ENCODE results near the gene RPTOR.
"Not testable (repeated sequence)": the region's sequence is repeated elsewhere in the genome, so short reads cannot be mapped to it uniquely, and the experiment has no call there.

RPTOR gene

DNA sequence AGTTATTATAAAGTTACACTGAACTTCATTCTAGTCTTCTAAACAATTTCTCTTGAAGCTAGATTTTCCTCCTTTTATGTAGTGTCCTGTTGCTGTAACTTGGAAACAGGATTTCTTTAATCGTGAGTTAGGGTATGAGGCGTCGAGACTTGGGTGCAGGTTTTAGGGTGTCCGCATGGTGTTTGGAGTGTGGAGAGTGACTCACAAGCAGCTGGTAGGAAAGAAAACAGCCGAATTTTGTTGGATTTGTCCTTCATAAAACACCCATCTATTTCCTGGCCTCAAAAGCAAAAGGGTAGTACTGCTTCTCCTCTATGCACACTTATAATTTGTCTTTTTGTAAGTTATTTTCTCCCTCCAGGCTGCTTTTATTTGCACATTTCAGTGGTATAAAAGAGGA is 1.6 kb downstream of the RPTOR start:
- DNase-seq (ENCODE audit: low spot score), result no peak

DNA sequence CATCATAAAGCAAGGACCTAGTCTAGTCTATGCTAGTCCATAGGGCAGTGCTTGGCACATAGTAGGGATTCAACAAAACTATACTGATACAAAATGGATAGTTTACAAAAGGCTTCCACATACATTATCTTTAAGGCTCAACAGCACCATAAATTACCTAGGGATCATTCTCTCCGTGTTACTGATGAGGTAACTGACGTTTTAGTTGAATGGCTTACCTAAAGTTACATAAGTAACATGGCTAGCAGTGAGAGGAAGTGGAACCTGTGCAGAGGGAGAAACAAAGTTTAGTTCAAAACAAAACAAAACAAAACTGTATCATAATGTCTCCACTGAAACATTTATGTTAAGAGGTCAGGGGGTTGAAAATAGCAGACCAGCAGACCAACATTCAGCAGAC is 7.9 kb downstream of the RPTOR start:
- no peak for DNase-seq (ENCODE audit: low spot score)

DNA sequence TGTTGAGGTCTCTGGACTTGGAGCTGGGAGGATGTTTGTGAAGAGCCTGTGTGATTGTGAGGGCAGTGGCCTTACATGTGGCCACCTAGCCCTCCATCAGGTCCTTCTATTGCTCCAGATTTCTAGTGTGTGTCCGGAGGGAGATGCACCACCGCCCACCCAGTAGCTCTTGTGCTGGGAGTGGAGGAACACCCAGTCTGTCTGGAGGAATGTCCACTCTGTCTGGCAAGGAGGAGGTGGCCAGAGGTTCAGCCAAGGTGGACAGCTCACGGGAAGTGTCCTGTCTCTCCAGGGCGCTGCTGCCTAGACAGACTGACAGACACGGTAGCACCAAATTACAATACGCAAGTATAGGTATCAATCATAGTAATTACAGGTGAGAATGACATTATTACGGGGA is 10.6 kb downstream of the RPTOR start:
- no peak for DNase-seq (ENCODE audit: low spot score)

DNA sequence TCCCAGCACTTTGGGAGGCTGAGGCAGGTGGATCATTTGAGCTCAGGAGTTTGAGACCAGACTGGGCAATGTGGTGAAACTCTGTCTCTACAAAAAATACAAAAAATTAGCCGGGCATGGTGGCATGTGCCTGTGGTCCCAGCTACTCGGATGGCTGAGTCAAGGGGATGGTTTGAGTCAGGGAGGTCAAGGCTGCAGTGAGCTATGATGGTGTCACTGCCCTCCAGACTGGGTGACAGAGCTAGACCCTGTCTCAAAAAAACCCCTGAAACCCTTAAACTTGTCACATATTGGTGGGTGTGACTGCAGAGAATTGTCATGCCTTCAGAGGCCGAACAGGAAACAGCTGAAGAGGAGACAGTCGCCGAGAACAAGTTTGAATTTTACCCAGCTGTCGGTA is 13.4 kb downstream of the RPTOR start:
- no peak for DNase-seq (ENCODE audit: low spot score)

DNA sequence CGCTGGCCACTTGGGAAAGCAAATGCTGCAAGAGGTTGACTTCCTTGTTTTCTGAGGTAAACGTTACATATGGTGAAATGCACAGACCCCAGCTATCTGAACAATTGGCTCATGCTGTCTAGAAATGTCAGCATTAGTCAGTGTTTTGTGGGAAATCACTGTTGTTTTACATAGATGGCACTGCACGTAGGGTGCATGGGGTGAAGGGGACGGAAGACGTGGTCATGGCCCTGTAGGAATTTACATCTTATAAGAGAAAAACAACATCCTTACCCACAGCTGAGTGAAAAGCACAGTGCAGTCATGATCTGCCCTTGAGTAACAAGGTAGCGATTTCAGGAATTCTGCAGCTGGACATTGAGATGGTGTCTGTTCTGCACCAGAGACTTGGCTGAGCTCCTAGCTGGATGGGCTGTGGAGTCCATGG is 15.2 kb downstream of the RPTOR start:
- DNase-seq (ENCODE audit: low spot score), result no peak

DNA sequence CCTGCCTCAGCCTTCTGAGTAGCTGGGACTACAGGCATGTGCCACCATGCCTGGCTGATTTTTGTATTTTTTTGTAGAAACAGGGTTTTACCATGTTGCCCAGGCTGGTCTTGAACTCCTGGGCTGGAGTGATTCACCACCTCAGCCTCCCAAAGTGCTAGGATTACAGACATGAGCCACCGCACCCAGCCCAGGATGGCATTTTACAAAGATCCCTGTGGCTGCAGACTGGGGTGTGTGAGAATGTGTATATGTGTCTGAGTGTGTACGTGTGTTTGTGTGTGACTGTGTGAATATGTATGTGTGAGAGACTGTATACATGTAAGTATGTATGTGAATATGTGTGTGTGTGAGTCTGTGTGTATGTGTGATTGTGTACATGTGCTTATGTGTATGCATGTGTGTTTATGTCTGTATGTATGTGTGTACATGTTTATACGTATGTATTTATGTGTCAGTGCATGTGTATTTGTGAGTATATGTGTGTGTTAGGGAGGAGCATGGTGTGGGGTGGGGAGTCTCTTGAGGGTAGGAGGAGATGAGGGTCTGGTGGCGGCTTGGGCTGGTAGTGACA is 17.0 kb downstream of the RPTOR start:
- no peak for DNase-seq (ENCODE audit: low spot score)

DNA sequence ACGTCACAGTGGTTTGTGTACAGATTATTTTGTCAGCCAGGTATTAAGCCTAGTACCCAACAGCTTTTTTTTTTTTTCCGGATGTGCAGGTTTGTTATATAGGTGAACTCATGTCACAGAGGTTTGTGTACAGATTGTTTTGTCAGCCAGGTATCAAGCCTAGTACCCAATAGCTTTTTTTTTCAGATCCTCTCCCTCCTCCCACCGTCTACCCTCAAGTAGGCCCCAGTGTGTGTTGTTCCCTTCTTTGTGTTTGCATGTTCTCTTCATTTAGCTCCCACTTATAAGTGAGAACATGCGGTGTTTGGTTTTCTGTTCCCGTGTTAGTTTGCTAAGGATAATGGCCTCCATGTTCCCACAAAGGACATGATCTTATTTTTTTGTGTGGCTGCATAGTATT is 19.9 kb downstream of the RPTOR start:
- no peak for DNase-seq (ENCODE audit: low spot score)

DNA sequence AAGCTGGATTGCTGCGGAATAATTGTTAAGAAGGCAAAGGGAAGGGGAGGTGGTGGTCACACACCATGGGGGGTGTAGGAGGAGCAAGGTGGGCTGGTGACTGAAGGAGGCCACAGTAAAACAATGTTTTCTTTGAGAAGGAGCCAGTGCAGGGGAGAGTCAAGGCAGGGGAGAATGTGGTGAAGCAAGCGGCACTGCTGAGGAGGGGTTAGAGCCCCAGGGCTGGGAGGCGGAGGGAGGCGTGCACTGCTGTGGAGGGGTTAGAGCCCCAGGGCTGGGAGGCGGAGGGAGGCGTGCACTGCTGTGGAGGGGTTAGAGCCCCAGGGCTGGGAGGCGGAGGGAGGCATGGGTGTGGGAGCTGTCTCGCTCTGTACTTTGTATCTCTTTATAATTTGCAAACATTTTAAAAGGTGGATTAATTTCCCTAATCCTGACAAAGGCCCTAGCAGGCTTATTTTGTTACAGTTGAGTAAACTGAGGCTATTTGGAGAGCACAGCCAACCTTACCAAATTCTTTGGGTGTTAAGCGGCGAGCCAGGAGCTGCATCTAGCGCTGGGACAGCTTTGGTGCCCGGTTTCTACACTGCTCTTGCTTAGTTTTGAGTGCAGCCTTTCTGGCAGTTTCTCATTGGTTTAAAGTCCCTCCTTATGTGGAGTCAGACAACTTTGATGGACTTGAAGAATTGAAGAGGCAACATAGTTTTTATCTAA is 20.9 kb downstream of the RPTOR start:
- no peak for DNase-seq (ENCODE audit: low spot score)

DNA sequence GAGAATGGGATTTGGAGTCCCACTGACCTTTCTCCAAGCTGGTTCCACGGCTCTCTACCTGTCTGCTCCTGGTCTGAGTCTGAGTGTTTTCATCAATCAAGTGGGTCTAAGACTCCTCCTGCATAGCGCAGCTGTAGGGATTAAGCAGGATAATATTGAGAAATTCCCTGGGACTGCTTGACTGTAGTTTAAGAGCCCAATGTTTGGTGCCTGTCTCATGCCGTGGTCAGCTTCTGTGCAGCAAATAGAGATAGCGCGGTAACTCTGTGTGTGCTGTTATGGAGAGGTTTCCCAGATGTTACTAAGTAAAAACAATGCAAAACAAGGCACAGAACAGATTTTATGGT is 21.4 kb downstream of the RPTOR start:
- no peak for DNase-seq (ENCODE audit: low spot score)

DNA sequence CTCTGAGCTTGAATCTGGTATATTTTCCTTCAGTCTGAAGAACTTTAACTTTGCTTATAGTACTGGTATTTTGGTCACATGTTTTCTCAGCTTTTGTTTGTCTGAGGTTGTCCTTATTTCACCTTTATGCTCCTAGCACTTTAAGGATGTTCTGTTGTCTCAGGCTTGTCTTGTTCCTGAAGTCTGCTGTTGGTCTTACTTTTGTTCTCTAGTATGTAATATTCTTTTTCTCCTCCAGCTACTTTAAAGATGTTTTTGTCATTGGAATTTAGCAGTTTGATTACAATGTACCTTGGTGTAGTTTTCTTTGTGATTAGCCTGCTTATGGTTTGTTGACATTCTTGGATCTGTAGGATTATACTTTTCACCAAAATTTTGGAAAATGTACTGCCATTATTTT is 23.6 kb downstream of the RPTOR start:
- no peak for DNase-seq (ENCODE audit: low spot score)

DNA sequence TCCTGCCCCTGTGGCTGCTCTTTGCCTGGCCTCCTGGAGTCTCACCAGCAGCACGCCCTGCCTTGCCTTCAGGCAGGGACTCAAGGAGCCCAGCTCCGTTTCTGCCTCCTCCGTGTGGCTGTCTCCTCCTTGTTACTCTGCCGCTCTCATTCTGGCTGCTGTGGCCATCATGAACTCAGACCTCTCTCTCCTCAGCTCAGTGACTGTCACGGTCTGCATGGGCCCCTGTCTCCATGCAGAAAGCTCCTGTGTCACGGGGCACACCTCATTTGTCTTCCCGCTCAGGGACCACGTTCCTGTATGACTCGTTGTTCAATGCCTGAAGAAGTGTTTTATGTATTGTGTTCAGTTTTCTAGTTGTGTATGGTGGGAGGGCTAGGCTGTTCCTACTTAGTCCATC is 25.3 kb downstream of the RPTOR start:
- no peak for DNase-seq (ENCODE audit: low spot score)

DNA sequence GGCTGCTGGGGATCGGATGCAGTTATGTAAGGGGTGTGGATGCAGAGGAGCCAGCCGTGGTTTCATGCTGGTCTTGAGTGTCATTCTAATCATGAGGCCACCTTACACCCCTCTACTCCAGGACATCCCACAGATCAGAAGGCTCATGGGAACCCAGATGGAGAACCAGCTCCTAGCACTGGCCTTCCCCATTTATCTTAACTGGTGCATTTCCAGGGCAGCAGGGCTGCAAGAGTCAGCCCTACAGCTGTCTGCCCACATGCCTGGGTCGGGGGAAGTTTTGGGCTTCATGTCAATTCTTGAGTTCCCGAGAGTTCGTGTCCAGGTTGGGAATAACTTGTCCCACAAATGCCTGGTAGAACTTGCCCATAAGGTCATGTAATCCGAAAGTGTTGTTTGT is 29.1 kb downstream of the RPTOR start:
- DNase-seq (ENCODE audit: low spot score), result no peak

DNA sequence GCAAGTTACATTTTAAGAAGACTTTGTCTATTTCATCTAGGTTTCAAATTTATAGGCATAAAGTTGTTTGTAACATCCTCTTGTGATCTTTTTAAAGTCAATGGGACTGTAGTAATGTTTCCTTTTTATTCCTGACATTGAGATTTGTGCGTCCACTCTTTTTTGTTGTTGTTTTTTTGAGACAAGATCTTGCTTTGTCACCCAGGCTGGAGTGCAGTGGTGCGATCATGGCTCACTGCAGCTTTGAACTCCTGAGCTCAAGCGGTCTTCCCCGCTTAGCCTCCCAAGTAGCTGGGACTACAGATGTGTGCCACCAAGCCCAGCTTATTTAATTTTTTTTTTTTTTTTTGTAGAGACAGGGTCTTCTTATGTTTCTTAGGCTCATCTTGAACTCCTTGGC is 29.9 kb downstream of the RPTOR start:
- no peak for DNase-seq (ENCODE audit: low spot score)

DNA sequence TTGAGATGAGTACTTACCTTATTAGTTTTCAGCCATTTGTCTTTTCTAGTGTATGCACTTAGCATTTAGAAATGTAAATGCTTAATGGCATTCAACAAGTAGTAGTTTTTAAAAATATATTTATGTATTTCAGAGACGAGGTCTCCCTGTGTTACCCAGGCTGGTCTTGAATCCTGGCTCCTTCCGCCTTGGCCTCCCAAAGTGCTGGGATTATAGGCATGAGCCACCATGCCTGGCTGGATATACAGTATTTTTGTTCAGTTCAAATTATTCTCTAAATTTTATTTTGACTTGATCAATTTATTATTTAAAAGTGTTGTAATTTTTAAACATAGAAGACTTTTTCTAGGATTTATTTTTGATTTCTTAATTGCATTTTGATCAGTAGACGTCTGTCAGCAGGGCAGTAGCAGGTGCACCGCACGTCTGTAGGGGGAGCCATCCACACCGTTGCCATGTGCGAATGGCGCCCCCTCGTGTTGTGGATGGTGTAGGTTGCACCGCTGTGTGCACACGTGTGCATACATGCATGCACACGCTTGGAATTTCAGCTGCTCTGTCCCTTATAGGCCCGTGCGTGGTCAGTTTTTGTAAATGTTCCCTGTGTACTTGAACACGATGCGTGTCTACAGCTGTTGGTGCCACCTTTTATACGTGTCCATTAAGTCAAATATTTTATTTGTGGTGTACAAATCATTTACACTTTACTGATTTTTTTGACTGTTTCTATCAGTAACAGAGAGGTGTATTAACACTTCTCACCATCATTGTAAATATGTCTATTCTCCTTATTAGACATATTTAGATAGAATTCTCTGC is 30.6 kb downstream of the RPTOR start:
- peak; percentile 92 for DNase-seq (ENCODE audit: low spot score)

DNA sequence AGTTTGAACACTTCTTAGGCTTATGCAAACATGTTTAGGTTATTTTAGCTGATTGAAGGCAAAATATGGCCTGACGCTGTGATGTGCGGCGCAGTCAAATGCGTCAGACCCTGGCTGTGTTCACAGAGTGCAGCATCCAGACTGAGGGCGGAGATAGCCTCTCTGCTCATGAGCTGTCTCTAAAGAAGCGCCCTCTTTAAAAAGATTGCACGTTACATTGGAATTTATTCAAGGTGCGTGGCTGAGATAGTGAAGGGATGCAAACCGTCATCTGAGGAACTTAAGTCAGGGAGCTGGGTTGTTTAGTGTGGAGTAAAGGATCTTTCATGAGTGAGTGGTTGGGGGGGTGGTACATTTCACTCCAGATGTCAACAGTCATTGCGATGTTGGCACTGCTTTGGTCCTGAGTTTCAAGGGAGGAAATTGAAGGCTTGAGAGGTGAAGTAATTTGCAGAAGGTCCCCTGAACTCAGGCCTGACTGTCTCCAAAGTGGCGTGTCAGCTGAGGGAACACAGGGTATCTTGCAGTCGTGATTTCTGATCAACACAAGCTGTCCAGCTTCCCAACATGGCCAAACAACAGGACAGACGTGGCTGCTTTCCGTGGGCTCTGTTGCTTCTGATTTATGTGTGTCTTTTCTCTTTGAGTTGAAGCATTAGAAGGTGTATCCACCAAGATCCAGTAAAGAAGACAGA is 33.4 kb downstream of the RPTOR start:
- no peak for DNase-seq (ENCODE audit: low spot score)

DNA sequence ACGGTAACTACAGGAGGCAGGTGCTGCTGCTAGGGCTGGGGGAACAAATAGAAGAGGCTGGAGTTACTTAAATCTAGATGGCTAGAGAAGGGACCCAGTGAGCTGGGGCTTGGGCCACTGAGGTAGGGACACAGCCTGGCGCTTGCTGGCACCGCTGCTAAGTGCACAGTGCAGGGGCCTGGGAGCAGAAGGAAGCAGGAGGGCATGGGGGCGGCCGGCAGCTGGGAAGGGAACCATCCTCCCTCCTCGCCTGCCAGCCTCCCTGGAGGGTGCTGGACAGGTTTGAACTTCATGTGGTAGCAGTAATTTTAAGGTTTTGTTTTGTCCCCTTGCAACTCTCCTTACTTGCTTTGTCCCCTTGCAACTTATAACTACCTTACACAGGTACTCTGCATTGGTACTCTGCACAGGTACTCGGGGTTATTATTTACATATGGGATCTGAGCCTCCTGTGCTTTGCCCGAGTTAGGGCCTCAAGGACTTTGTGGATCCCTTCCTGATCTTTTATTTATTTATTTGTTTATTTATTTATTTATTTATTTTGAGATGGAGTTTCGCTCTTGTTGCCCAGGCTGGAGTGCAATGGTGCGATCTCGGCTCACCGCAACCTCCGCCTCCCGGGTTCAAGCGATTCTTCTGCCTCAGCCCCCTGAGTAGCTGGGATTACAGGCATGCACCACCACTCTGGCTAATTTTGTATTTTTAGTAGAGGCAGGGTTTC is 34.2 kb downstream of the RPTOR start:
- DNase-seq (ENCODE audit: low spot score), result not testable (repeated sequence)

DNA sequence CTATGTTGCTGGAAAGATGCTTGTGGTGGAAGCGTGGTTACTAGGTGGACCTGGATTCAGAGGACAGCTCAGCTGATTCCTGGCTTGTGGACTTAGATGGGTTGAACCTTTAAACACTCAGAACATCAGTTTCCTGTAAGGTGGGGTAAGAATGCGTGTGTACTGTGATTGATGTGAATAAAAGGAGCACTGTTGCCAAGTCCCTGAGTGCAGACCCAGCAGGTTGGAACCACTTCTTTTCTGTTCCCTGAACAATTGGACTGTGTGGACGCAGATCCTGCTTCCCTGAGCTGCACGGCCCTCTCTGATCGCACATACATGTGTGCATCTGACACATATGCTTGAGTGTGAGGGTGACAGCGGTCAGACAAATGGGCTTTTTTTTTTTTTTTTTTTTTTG is 37.5 kb downstream of the RPTOR start:
- no peak for DNase-seq (ENCODE audit: low spot score)

DNA sequence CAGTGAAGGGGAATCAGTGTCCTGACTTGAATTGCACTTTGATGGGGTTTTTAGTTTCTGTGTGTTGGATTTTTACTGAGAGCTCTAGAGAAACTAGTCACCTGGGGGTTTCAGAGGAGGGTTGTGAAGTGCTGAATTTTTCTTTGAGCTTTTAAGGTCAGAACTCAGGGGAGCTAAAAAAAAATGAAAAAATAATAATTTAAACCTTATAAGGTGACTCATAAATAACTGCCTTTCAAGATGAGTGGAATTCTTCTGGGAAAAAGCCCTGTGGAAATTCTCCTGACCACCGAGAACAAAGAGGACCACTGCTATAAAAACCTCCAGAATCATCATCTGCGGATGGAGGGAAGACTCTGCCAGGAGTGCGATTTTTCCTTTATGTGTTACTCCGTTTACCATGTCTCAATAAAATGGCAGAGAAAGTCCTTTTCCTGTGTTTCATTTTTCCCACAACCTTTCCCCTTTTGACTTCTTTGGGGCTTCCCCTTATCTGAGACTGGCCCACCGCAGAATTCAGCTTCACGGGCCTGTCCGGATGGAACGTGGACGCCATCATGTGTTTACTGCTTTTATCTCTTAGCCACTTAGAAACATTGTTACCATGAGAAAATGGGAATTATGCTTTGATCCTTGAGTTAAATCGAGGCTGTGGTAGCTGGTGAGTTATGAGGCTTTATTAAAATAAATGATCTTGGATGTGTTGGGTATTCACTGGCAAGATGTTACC is 39.7 kb downstream of the RPTOR start:
- DNase-seq (ENCODE audit: low spot score), result no peak

DNA sequence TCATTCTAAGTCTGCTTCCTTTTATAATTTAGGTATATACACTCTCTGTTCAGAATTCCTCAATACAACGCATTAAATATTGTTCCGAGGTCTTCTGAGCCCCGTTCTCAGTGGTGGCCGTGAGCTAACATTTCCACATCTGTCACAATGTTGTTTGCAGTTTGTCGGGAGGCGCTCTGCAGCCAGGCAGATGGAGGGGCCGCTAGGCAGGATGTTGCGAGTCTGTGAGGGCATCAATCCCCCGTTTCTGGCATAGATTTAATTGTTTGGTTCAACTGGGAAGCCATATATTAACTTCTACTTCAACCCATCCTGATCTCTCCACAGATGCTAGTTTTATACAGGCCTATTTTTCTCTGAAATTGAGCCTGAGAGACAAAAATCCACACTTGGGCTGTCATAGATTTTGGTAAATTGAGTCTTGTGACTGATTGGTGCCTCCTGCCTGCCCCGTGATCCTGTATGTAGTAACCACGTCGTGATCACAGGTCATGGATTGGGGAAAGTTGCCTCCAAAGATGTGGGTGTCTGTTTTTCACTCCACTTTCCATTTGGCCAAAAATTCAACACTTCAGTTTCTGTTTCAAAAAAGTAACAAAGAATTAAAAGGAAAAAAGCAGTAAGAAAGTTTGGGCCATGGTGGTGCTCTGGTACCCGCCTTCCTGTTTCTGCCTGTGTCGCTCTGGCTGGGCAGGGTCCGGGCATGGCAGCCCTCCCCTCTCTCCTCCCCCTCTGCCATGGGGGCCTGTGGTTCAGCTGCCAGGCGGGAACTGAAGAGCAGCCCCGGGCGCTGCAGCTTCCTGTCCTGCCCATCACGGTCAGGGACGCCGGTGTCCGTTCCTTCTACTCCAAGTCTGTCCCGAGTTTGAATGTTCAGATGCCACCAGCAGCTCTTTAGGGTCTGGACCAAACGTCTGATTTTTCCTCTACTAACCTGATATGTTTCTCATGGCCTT is 41.5 kb downstream of the RPTOR start:
- DNase-seq (ENCODE audit: low spot score), result no peak

DNA sequence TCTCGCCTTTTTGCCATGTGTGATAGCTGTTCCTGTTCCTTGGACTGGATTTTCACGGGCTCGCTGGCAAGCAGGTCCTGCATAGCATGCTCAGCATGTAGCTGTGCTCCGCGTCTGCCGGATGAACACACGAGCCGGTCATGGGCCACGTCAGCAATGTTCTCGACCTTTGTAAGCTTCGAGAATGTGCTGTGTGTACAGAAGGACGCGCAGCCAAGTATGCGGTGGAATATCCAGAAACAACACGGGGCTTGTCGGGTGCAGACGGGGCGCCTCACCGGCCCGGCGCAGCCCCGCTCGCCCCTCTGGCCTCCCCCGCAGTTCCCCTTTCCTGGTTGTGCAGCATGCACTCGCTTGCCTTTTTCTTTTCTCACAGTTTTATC is 42.2 kb downstream of the RPTOR start:
- no peak for DNase-seq (ENCODE audit: low spot score)

Data from hematopoietic multipotent progenitor cell treated with erythropoietin and hydrocortisone succinate and interleukin-3 and kit ligand, for 15 days (in vitro differentiated cells).